WI38 (cell line): Measurements from ENCODE around the gene TMEM239.

ENCODE experiments used
- H3K4me3 ChIP-seq: 2 replicates; pipeline ENCODE4 v1.5.1; 2011; ENCODE audit warnings: low read depth, mild to moderate bottlenecking, control low read depth, low read length
- CTCF ChIP-seq: IDR thresholded peaks from 2 replicates; pipeline ENCODE4 v1.5.1; 2012; ENCODE audit warnings: low read depth, mild to moderate bottlenecking, control low read depth, low read length

TMEM239 gene

DNA sequence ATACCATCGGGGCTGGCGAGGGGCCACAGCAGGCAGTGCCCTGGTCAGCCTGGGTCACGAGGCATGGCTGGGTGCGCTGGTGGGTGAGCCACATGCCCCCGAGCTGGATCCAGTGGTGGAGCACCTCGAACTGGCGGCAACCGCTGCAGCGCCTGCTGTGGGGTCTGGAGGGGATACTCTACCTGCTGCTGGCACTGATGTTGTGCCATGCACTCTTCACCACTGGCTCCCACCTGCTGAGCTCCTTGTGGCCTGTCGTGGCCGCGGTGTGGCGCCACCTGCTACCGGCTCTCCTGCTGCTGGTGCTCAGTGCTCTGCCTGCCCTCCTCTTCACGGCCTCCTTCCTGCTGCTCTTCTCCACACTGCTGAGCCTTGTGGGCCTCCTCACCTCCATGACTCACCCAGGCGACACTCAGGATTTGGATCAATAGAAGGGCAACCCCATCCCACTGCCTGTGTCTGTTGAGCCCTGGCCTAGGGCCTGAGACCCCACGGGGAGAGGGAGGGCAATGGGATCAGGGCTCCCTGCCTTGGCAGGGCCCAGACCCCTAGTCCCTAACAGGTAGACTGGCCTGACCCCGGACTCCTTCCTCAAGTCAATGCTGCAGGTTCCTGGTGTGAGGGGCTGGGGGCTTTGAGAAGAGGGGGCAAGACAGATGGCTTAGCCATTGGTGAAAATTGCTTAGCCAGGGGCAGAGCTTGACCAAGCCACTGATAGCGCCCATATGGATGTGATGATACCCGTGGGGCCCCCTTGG, 598 bp downstream of the TMEM239 start:
- TF ChIP-seq CTCF, result no peak
- H3K4me3 ChIP-seq, result no peak overlapping the region

- no peak for TF ChIP-seq CTCF
- no peak overlapping the region for H3K4me3 ChIP-seq
These were observed 1.2 kb downstream of the TMEM239 start for GRCh38 chr20:2817341-2817726.

DNA sequence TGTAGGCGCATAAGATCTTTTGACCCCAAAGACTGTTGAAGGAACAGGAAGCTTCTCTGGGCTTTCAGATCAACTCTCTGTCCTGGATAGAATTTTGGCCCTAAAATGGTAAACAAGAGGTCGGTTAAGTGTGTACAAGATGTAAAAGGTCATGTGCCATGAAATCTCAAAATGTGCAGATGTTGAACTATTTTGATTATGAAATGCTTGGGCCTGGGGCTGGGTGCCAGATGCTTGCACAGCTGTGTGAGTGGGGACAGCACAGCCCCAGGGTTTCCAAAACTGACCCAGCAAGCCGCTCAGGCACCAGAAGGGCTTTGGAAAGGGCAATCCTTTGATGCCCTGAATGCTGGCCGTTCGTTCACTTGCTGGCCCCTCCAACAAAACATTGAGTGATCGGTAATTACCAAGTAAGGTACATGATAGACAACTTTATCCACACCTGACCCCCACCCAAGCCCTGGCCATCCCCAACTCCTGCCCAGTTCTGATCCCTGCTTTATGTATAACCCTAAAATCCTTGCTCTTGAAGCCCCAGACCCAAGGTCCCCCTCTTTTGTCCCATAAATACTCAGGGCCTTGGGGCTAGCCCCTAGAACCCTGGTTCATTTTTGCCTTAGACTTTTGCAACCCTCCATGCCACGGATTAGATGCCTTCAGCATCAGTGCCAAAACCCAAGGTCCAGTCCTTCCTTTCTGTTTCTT, 1.9 kb downstream of the TMEM239 start:
- no peak for TF ChIP-seq CTCF

GRCh38 chr20:2820084-2820895, 4.1 kb downstream of the TMEM239 start:
- TF ChIP-seq CTCF, result no peak
- H3K4me3 ChIP-seq, result no peak overlapping the region

More for the DNA sequence above, 1.9 kb downstream of the TMEM239 start:
- H3K4me3 ChIP-seq, result no peak overlapping the region

GRCh38 chr20:2820896-2821869, 5.0 kb downstream of the TMEM239 start:
- no peak for TF ChIP-seq CTCF
- H3K4me3 ChIP-seq, result no peak overlapping the region

DNA sequence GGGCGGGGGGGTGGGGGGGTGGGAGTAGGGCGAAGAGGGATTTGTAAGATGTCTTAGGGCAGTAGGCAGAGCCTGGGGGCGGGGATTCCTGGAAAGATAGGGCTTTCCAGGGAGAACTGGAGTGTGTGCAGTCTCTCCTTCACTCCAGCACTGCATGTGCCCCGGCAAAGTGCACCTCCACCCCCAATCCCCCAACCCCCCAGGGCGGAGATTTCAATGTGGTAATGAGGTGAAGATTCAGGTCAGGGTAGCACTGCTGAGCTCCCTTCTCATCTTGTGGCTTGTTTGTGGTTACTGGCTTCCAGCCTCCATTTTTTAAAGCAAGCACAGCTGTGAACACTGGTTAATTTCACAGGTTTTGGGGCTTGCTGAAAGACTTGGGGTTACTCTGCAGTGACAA, 5.9 kb downstream of the TMEM239 start:
- no peak for TF ChIP-seq CTCF
- no peak overlapping the region for H3K4me3 ChIP-seq
